Neural progenitor cell (in vitro differentiated cells): ENCODE data around the gene TEPSIN.

Source experiments
- CTCF ChIP-seq: fragments of 200-600 bp; sonication (generic); IDR thresholded peaks from 2 replicates; pipeline ENCODE4 v1.5.1; 2017; ENCODE audit warnings: antibody characterized with exemption, mild to moderate bottlenecking
- EZH2 ChIP-seq: fragments of 200-600 bp; sonication (generic); IDR thresholded peaks from 2 replicates; pipeline ENCODE4 v1.6.1; 2017; ENCODE audit warnings: antibody characterized with exemption, mild to moderate bottlenecking, moderate library complexity
- EZH2phosphoT487 ChIP-seq: fragments of 200-600 bp; sonication (generic); IDR thresholded peaks from 2 replicates; pipeline ENCODE4 v1.6.1; 2017; ENCODE audit warnings: antibody characterized with exemption

- TF ChIP-seq CTCF: no peak
- no peak for TF ChIP-seq EZH2phosphoT487
- TF ChIP-seq EZH2: no peak
Observed at GRCh38 chr17:81277946-81278693, 39.3 kb upstream of the TEPSIN start.
